NCI-H2196 (cell line): ENCODE measurements around the gene CHRNA4.

Source experiments
- DNase-seq: peaks from one replicate; lab custom pipeline; 2025; ENCODE audit not compliant: unreplicated experiment; lab: John Stamatoyannopoulos, UW

Gene CHRNA4

GRCh38 chr20:63295018-63295417, 66.1 kb downstream of the CHRNA4 start:
- DNase-seq, result no peak

GRCh38 chr20:63294536-63294900, 66.6 kb downstream of the CHRNA4 start:
- DNase-seq, result no peak

DNA sequence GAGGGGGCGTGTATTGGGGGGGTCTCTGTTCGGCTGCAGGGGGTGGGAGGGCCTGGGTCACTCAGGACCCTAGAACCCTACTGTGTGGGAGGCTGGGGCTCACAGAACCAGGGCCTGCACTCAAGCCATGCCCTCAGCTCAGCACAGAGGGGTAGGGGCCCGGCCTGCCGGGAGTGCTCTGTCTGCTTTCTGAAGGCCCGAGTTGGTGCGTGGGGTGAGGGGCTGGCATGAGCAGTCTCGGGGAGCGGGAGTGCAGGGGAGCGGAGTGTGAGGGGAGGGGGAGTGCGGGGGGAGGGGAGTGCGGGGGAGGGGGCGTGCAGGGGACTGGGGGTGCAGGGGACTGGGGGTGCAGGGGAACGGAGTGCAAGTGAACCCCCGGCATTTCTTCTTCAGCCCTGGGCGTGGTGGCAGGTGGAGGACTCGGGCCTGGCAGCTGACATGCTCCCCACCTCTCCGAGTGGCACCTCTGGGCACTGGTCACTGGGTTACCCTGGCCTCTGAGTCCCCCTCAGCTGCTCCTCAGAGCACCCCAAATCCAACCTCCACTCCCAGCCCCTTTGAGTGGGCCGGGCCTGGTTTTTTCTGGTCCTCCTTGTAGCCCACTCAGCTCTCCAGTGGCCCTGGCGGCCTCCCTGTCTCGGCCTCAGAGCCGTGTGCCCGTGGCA, 67.1 kb downstream of the CHRNA4 start:
- no peak for DNase-seq

DNA sequence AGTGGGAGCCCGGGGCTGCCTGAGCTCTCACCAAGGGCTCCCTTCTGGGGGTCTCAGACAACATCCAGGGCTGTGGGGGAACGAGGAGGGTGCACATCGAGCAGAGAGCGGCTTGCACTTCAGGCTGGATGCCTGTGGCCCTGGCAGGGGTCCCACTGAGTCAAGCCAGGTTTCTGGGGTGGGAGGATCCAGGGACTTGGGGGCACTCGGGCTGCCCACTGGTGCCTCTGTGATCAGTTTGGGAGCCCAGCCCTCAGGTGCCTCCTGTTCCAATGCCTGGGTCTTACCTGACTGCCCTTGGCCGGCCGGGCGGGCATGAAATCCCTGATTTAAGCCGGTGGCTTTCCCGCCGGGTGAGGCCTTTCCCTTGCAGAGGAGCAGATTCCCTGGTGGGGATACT, 67.7 kb downstream of the CHRNA4 start:
- no peak for DNase-seq
